ENCODE data around the gene MAP3K5.

MAP3K5 gene

DNA sequence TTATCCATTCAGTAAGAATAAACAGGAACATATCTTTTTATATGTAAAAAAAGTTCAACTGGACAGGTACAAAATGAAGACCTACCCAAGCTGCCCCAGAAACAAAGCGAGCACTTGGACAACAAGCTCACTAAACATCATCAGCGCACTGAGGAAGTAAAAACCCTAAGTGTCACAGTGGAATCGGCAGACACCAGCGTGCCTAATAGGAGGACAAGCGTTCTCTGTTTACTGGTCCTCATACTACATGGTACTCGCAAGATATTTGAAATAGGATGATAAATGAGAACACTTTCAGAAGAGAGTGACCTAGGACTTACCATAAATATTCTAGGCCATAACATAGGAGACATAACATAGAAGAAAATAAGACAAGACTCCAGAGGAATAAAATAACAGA, 260.2 kb downstream of the MAP3K5 start:
- no peak for TF ChIP-seq POLR2A (IDR thresholded peaks at IDR 0.05; ENCODE audit: low read depth, low read length)
- no peak for FAIRE-seq
- DNase-seq (ENCODE audit: insufficient read length, low spot score), result no peak

DNA sequence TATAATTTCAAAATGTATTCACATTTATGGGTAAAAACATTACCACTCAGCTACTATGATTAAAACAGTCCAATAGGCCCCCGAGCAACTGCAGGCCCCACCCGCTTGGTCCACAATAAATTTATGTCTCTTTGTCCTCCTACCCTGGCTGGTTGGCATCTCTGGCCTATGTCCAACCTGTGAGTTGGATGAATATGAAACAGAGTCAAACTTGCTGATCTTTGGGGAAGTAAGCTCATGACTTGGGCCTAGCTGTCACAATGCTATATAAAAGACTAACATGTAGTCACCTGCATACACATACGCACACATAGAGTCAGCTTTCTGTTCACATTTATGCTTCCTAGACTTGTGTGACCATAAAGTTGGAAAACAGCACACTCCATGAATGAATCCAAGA, 262.6 kb downstream of the MAP3K5 start:
- no peak for TF ChIP-seq POLR2A (IDR thresholded peaks at IDR 0.05; ENCODE audit: low read depth, low read length)
- no peak for FAIRE-seq
- DNase-seq (ENCODE audit: insufficient read length, low spot score), result no peak

DNA sequence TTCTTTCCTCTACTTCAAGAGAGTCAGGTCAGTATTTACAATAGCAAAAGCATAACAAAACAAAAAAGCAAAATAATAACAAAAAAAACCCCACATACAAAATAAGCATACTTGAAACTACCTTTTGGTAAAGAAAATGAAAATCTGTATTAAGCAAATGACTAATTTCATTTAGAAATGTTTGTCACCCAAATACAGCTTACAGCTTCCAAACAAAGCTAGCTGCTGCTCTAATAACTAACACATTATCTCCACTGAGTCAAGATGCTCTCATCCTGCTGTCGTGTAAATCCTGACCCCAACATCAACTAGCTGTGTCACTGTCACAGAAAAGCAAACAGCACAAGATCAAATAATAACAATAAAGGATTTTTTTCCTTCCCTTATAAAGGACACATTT, 263.8 kb downstream of the MAP3K5 start:
- DNase-seq (ENCODE audit: insufficient read length, low spot score) (no peak), FAIRE-seq (no peak)
- no peak for TF ChIP-seq POLR2A (IDR thresholded peaks at IDR 0.05; ENCODE audit: low read depth, low read length)

DNA sequence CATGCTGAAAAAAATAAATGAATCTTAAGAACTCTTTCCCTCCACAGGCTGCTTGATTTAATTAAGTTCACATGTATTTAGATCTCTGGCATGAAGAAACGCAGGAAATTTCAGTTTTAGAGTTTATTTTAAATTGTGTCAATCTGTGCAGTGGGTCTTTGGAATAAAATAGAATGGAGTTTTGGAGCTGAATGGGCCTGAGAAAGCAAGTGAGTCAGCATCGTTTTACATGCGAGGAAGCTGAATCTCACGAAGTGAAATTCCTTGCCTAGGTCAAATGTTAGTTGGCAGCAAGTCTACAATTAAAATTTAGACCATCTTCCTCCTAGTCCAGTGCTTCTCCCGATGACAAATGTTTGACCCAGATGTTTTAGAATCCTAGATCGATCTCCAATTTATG, 264.4 kb downstream of the MAP3K5 start:
- no peak for DNase-seq (ENCODE audit: insufficient read length, low spot score)
- TF ChIP-seq POLR2A (IDR thresholded peaks at IDR 0.05; ENCODE audit: low read depth, low read length), result no peak
- no peak for FAIRE-seq

DNA sequence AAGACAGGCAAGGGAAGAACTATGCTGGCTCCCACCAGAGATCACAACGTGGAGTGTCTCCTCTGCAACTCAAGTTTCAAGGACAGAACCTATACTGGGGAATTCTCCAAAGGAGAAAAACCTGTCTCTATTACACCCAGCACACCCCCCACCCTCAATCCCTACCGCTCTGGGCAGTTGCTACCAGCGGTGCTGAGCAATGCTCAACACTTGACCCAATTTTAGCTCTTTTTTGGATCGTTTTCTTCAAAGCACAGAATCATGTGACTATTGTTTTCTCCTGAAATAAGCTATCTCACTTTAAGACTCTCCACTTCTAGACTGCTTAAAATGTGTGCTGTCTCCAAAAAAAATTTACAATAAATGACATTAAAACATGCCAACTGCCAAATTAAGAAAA, 265.3 kb downstream of the MAP3K5 start:
- FAIRE-seq, result no peak
- TF ChIP-seq POLR2A (IDR thresholded peaks at IDR 0.05; ENCODE audit: low read depth, low read length), result no peak
- DNase-seq (ENCODE audit: insufficient read length, low spot score), result no peak

DNA sequence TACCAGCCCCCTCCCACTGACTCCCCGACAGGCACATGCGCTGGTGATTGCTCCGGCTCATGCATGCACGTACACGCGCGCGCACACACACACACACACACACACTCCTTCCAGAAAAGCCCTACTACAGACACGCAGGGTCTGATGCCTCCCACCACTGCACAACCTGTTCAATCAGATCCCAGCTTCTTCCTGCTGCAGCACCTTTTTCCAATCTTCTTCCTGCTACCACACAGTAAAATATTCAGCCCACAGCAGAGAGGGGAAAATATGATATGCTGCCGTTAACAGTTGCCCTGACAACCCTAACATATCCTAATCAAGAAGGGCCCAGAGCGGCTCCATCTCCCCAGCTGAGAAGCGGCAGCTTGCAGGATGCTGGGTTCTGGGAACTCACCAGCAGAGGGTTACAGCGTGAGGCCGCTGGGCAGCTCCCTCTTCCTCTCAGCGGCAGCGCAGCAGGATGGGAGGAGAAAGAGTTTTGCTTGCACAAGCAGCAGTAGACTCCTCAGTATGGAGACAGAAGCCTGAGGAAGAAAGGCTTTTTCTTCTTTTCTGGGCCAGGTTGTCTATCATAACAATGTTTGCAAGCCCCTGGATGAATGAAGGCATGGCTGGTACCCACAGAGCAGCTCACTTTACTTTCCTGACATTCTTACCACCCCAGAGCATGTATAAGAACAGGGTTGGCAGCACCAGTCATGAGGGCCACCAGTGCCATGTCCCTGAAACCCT, 265.9 kb downstream of the MAP3K5 start:
- no peak for FAIRE-seq
- DNase-seq (ENCODE audit: insufficient read length, low spot score), result no peak

DNA sequence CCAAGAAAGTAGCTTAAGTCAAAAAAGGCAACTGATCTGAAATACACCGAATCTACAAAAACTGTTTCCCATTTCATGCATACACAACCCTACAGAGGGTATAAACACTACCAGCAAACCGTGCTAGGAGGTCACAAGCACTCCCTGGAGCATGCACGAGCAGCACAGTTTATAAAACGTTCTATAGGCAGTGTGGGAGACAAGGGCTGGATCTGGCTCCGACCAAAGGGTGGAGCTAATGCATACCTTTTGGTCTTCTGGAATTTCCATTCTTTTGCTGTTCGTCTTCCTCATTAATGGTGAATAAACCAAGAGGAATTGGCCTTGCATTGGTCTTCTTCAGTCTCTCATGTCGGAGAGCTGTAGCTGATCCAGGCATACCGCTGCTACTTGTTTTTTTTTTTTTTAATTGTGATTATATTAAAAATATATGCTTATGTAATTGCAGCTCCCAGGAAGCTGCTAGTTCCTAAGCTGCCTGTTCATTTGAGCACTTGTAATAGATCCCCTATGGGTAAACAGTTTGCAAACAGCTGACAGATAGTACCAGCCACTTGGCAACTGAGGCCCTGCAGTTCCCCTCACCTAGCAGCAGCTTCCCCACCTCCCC, 266.6 kb downstream of the MAP3K5 start:
- TF ChIP-seq POLR2A (IDR thresholded peaks at IDR 0.05; ENCODE audit: low read depth, low read length), result no peak
- FAIRE-seq (no peak), DNase-seq (ENCODE audit: insufficient read length, low spot score) (no peak)

More for the DNA sequence above, 265.9 kb downstream of the MAP3K5 start:
- no peak for TF ChIP-seq POLR2A (IDR thresholded peaks at IDR 0.05; ENCODE audit: low read depth, low read length)

DNA sequence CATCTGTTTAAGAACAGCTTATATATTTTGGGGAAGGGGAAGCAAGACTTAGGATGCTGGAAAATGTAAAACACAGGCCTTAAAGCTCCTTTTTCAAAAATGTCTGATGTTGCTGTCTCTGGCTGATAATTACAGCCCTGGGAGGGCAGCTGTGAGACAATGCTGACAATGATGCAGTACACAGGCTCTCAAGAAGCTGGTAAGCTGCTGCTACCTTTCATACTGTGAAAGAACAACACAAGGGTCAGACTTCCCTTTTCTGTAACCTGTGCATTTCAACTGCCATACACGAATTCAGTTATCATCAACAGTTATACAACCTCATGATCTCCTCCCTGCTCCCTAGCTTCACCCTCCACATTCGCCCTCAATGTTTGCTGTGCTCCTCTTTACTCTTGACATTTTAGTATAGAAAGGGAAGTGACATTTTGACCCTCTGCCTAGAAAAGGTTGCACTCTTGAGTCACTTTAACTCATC, 267.3 kb downstream of the MAP3K5 start:
- TF ChIP-seq POLR2A (IDR thresholded peaks at IDR 0.05; ENCODE audit: low read depth, low read length), result no peak
- FAIRE-seq (no peak), DNase-seq (ENCODE audit: insufficient read length, low spot score) (no peak)

DNA sequence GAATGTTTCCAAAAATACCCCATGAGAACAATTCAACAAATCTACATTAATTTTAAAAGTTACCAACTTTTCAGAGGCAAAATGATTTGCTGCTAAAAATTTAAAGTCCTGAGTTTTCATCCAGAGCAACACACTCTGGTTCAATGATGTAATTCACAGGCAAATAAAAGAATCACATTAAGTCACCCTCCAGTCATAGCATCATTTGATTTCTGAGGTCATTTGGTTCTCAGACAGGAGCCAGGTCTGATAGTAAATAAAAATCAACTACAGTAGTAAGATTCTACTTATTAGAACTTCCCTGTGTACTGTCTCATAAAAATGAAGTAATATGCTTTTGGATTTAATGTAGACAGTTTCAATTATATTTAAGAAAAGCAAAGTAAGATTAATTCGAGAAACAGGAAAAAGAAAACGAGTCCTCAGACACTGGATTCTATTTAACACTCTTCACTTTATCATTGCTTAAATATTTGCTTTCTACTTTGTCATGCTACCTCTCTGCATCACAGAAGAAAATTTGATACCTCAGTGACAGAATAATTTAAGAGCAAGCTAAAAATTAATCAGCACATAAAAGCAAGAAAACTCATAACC, 267.8 kb downstream of the MAP3K5 start:
- no peak for TF ChIP-seq POLR2A (IDR thresholded peaks at IDR 0.05; ENCODE audit: low read depth, low read length)
- FAIRE-seq (no peak), DNase-seq (ENCODE audit: insufficient read length, low spot score) (no peak)

DNA sequence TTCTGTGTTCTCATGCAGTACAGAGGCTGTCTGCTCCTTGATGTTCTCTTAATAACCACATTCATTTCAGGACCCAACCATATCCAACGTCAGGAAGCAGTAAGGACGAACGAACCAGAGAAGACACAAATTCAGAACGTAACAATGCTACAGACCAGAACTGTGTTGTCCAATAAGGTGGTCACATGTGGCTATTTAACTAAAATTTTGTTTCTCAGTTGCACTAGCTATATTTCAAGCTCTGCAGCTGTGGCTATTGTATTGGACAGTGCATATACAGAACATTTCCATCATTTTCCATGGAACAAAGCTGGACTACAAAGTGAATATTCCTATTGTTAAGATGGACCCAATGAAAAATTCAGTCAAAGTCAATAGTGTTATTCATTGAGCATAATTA, 269.1 kb downstream of the MAP3K5 start:
- no peak for TF ChIP-seq POLR2A (IDR thresholded peaks at IDR 0.05; ENCODE audit: low read depth, low read length)
- DNase-seq (ENCODE audit: insufficient read length, low spot score) (no peak), FAIRE-seq (no peak)

DNA sequence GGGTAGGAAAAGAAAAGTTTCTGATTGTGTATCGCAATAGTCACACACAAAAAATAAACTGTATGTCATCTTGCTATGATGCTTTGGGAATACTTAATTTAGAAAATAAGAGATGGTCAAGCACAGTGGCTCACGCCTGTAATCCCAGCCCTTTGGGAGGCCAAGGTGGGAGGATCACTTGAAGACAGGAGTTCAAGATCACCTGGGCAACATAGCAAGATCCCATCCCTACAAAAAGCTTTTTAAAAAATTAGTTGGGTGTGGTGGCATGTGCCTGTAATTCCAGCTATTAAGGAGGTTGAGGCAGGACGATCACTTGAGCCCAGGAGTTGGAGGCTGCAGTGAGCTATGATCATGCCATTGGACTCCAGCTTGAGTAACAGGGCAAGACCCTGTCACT, 269.6 kb downstream of the MAP3K5 start:
- FAIRE-seq (no peak), DNase-seq (ENCODE audit: insufficient read length, low spot score) (no peak)
- no peak for TF ChIP-seq POLR2A (IDR thresholded peaks at IDR 0.05; ENCODE audit: low read depth, low read length)

DNA sequence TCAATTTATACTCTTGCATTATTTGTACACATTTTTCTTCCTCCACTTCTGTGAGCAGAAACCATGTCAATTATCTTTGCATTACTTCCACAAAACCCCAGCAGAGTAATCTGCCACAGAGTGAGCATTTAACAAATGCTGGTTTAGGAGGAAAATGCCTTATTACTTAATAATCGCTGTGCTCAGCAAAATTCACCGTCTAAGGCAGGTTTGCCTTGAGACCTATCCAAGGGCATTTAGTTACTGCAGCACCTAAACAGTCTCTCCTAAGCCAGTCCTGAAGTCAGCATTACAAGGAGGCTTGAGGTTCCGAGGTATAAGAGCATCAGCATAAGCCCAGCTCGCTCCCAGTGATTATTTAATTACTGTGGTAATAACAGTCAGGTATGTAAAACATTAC, 270.4 kb downstream of the MAP3K5 start:
- no peak for FAIRE-seq
- no peak for DNase-seq (ENCODE audit: insufficient read length, low spot score)
- TF ChIP-seq POLR2A (IDR thresholded peaks at IDR 0.05; ENCODE audit: low read depth, low read length), result no peak

DNA sequence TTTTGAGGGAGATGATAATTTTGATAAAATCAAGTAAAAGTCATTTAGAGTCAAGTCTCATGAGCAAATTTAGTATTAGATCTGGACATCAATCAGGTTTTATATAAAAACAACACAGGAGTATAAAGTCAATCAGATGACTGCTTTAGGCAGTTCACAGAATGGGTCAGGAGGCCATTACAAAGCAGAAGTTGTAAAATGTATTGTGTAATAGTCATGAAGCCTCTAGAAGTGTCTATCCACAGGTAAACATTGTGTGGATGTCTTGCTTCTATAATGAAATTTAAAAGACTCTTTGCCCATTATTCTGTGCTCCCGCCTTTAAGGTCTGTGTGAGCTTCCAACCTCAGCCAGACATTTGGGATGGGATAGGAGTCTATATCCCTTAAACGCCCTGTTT, 270.9 kb downstream of the MAP3K5 start:
- FAIRE-seq, result no peak
- DNase-seq (ENCODE audit: insufficient read length, low spot score), result no peak
- no peak for TF ChIP-seq POLR2A (IDR thresholded peaks at IDR 0.05; ENCODE audit: low read depth, low read length)

DNA sequence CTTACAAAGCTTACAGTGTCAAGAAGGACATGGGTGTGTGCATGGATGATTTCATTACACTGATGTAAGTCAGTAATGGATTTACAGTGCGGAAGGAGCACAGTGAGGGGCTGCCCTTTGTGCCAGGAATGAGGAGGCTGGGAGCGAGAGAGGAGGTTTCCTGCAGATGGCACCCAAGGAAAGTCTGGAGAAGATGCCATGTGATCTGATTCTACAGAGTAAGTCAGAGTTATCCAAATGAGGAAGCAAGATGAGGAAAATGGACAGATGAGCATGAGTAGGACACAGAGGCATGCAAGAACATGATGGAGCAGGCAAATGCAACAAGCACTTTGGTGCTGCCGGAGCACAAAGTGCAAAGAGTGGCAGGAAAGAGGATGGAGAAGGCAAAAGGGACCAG, 271.8 kb downstream of the MAP3K5 start:
- no peak for FAIRE-seq
- TF ChIP-seq POLR2A (IDR thresholded peaks at IDR 0.05; ENCODE audit: low read depth, low read length), result no peak
- DNase-seq (ENCODE audit: insufficient read length, low spot score), result no peak

DNA sequence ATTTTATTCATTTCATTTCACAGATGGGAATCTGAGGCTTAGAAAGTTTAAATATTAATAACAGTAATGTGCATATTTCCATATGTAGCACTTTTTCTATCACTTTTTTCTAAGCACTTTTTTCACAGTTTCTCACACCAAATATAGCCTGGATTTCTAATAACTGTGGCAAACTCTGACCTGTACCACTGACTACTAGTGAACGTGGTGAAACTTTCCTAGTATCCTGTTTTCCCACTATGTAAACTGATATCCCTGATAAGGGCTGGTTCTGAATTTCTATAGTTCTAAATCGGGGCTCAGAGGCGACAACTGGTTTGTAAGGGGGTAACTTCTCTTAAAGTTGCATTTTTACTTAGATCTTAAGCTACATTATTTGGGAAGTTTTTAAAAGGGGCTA, 274.7 kb downstream of the MAP3K5 start:
- TF ChIP-seq POLR2A (IDR thresholded peaks at IDR 0.05; ENCODE audit: low read depth, low read length), result no peak
- FAIRE-seq, result no peak
- no peak for DNase-seq (ENCODE audit: insufficient read length, low spot score)

Data from H54 (cell line).